Endothelial cell of umbilical vein (primary cell): ENCODE measurements around the gene EEA1. TPM values are rescaled to one million over a fixed set of nuclear protein-coding genes. Genes with fewer than 3 reads are reported as not detected.
A peak's percentile ranks its signal among the peaks of the same experiment; 100 is the strongest.
"Not testable (repeated sequence)": the region's sequence is repeated elsewhere in the genome, so short reads cannot be mapped to it uniquely, and the experiment has no call there.

Experiments
- BruUV-seq: library from RNA; stranded (reverse); fragments of 400-500 nt; replicated peaks from 2 replicates; lab custom pipeline; 2021; lab: Mats Ljungman, UMichigan
- CTCF ChIA-PET: fragments of 300-600, 350-600 bp; sonication (Branson Sonifier 250); formaldehyde crosslinking; loops from one replicate; lab custom pipeline; 2021; ENCODE audit warnings: antibody characterized with exemption, inconsistent platforms; lab: Charles Lee
- POLR2A ChIA-PET: fragments of 300-600, 350-600 bp; sonication (Branson Sonifier 250); formaldehyde crosslinking; loops from one replicate; lab custom pipeline; 2021; ENCODE audit warnings: antibody characterized with exemption, inconsistent platforms; lab: Charles Lee
- DNase-seq: peaks from one replicate; pipeline ENCODE4 v3.0.0-alpha.2; 2011; ENCODE audit warnings: low read depth, low spot score
- FAIRE-seq: peaks from 2 replicates; lab custom pipeline; 2011; peaks lifted over from hg19 to GRCh38; lab: Jason Lieb, UNC
- H2AFZ ChIP-seq: 2 replicates; pipeline ENCODE4 v1.6.0; 2012; ENCODE audit warnings: low read depth, low read length, control low read depth, inconsistent platforms
- H3K27ac ChIP-seq: 2 replicates; pipeline ENCODE4 v1.5.1; 2011; ENCODE audit warnings: low read depth, mild to moderate bottlenecking, control low read depth, low read length, moderate library complexity; ENCODE audit not compliant: insufficient read depth
- H3K27me3 ChIP-seq, 2 experiments: 2 replicates each; pipeline versions ENCODE4 v1.6.0 to v1.6.1; 2011; ENCODE audit warnings: low read length in 2 of 2, mixed read lengths in 1 of 2; ENCODE audit not compliant: control insufficient read depth in 2 of 2, insufficient read depth in 2 of 2
- H3K36me3 ChIP-seq, 2 experiments: 2 replicates in 1 of 2; 3 replicates in 1 of 2; pipeline ENCODE4 v1.5.1; 2011; ENCODE audit warnings: low read length in 2 of 2, mild to moderate bottlenecking in 1 of 2, moderate library complexity in 1 of 2; ENCODE audit not compliant: control insufficient read depth in 2 of 2, insufficient read depth in 2 of 2; ENCODE audit errors: extremely low read depth in 1 of 2
- H3K4me1 ChIP-seq: 3 replicates; pipeline ENCODE4 v1.5.1; 2011; ENCODE audit warnings: mild to moderate bottlenecking, low read length; ENCODE audit not compliant: control insufficient read depth, insufficient read depth; ENCODE audit errors: extremely low read depth
- H3K4me2 ChIP-seq: 2 replicates; pipeline ENCODE4 v1.6.1; 2011; ENCODE audit warnings: low read length, control low read depth, mixed read lengths; ENCODE audit not compliant: insufficient read depth
- H3K4me3 ChIP-seq, 3 experiments: fragments of 200-600 bp in 1 of 3; sonication (generic), shearing (Covaris generic) in 1 of 3; replicated peaks in 1 of 3; 2 replicates each; pipeline ENCODE4 v1.5.1; 2011 to 2016; ENCODE audit warnings: control low read depth in 3 of 3, low read length in 3 of 3, mild to moderate bottlenecking in 2 of 3, inconsistent platforms in 1 of 3, low read depth in 1 of 3, moderate library complexity in 1 of 3; ENCODE audit not compliant: insufficient read depth in 1 of 3
- H3K79me2 ChIP-seq: 2 replicates; pipeline ENCODE4 v1.6.0; 2012; ENCODE audit warnings: low read length, inconsistent platforms; ENCODE audit not compliant: control insufficient read depth, insufficient read depth
- H3K9ac ChIP-seq: replicated peaks from 2 replicates; pipeline ENCODE3; 2011; ENCODE audit warnings: low read length, control low read depth; ENCODE audit not compliant: insufficient read depth; ENCODE audit errors: extremely low read depth
- H3K9me1 ChIP-seq: replicated peaks from 3 replicates; pipeline ENCODE4 v1.6.0; 2011; ENCODE audit warnings: mild to moderate bottlenecking, low read length; ENCODE audit not compliant: control insufficient read depth, insufficient read depth; ENCODE audit errors: extremely low read depth
- H3K9me3 ChIP-seq: replicated peaks from 2 replicates; pipeline ENCODE4 v1.5.1; 2012; ENCODE audit warnings: low read length, inconsistent platforms; ENCODE audit not compliant: control insufficient read depth, insufficient read depth
- H4K20me1 ChIP-seq: replicated peaks from 2 replicates; pipeline ENCODE3; 2011; ENCODE audit warnings: mild to moderate bottlenecking, low read length; ENCODE audit not compliant: control insufficient read depth, insufficient read depth; ENCODE audit errors: extremely low read depth
- EZH2 ChIP-seq: IDR thresholded peaks from 2 replicates; pipeline ENCODE4 v1.6.1; 2012; ENCODE audit warnings: borderline replicate concordance, low read depth, mild to moderate bottlenecking, moderate library complexity, low read length, inconsistent platforms; ENCODE audit not compliant: severe bottlenecking
- FOS ChIP-seq: IDR thresholded peaks from 2 replicates; pipeline ENCODE4 v1.6.1; 2011; ENCODE audit warnings: mild to moderate bottlenecking, low read length, moderate library complexity, borderline replicate concordance; ENCODE audit not compliant: insufficient read depth
- GATA2 ChIP-seq: IDR thresholded peaks from 2 replicates; pipeline ENCODE4 v1.7.0; 2011; ENCODE audit warnings: low read depth, mild to moderate bottlenecking, moderate library complexity, mixed read lengths, low read length; ENCODE audit not compliant: insufficient read length, insufficient read depth
- JUN ChIP-seq: IDR thresholded peaks from 2 replicates; pipeline ENCODE4 v1.6.1; 2011; ENCODE audit warnings: borderline replicate concordance, low read depth; ENCODE audit not compliant: insufficient read length, insufficient read depth
- MAX ChIP-seq: IDR thresholded peaks from 2 replicates; pipeline ENCODE4 v1.6.1; 2011; ENCODE audit not compliant: insufficient read depth, insufficient read length
- MYC ChIP-seq: IDR thresholded peaks from one replicate; pipeline ENCODE4 v1.6.1; 2011; ENCODE audit warnings: mild to moderate bottlenecking, low read depth, low read length
- POLR2A ChIP-seq: IDR thresholded peaks from 2 replicates; pipeline ENCODE4 v1.6.1; 2012; ENCODE audit warnings: low read depth, mild to moderate bottlenecking, control low read depth, low read length
- POLR2AphosphoS5 ChIP-seq: IDR thresholded peaks from 2 replicates; pipeline ENCODE4 v1.6.1; 2012; ENCODE audit warnings: low read depth, mild to moderate bottlenecking, control low read depth, low read length, moderate library complexity; ENCODE audit not compliant: insufficient read depth
- dilution Hi-C: fragments of 300-500 bp; cut with MboI; formaldehyde crosslinking; loops from one replicate; pipeline ENCODE4 v1.15.0; 2019; ENCODE audit warnings: low sequenced_read_pairs; ENCODE audit not compliant: extremely low pct_ligation_motif_present
- intact Hi-C: fragments of 100-400 bp; cut with micrococcal nuclease; formaldehyde crosslinking; loops from one replicate; pipeline ENCODE4 v1.10.0; 2022
- polyA plus RNA-seq, 4 experiments: library from polyadenylated mRNA; depleted of rRNA in 3 of 4; stranded (reverse) in 3 of 4; unstranded in 1 of 4; fragments of >200 nt; gene quantifications; 2 replicates each; pipeline versions ENCODE4 v1.2.1 to v1.2.3, GENCODE V29; 2011 to 2012; ENCODE audit warnings: missing spikeins in 1 of 4
- total RNA-seq: library from RNA; stranded (reverse); gene quantifications from 2 replicates; pipeline ENCODE4 v1.2.3, GENCODE V29; 2021

EEA1 gene
- total and polyA plus RNA-seq, 2 donors (not counting 3 experiments of a cell fraction or from before 2014, with no cell fraction given) = 2.6 to 38.8 TPM

GRCh38 chr12:92971859-92972524 lies 42.9 kb upstream of the EEA1 start:
- peak overlapping the region; percentile 46 for H3K27ac ChIP-seq
- BruUV-seq = no TSS peak
- no peaks in the 10 kb centered on the region for H3K36me3 ChIP-seq
- peaks cover 27% of the 10 kb centered on the region for H3K4me1 ChIP-seq
- H3K4me3 ChIP-seq = no peak overlapping the region
- CTCF ChIA-PET = interaction anchor here (1.3 kb wide), 1 partner anchor 409 kb away, joined by 3 read pairs; no protein-coding TSS in a partner anchor
- FAIRE-seq = peak; percentile 63
- H3K27me3 ChIP-seq = no peaks in the 10 kb centered on the region
- no peak for TF ChIP-seq MYC
- peak; percentile 24 for TF ChIP-seq FOS
- H3K9me3 ChIP-seq = no peaks in the 10 kb centered on the region
- H3K79me2 ChIP-seq = no peaks in the 10 kb centered on the region
- dilution Hi-C loops (no loop called here), intact Hi-C loops (no loop called here)
- H2AFZ ChIP-seq = peak overlapping the region; percentile 6
- POLR2A ChIA-PET = no interaction called here
- no peaks in the 10 kb centered on the region for H4K20me1 ChIP-seq
- peak; percentile 45 for DNase-seq
- H3K4me2 ChIP-seq = no peak overlapping the region
- H3K9ac ChIP-seq = no peak overlapping the region
- H3K9me1 ChIP-seq = no peaks in the 10 kb centered on the region

GRCh38 chr12:92968176-92968813 lies 39.2 kb upstream of the EEA1 start:
- Histone ChIP-seq H3K36me3 (no peaks in the 10 kb centered on the region), H3K9me1 (no peaks in the 10 kb centered on the region), H3K27ac (peak overlapping the region; percentile 46), H3K9ac (peak overlapping the region; percentile 21), H3K9me3 (no peaks in the 10 kb centered on the region), H3K4me1 (peaks cover 27% of the 10 kb centered on the region), H2AFZ (peak overlapping the region; percentile 55), H3K4me2 (peak overlapping the region; percentile 74), H3K27me3 (no peaks in the 10 kb centered on the region), H3K4me3 (no peak overlapping the region), H4K20me1 (no peaks in the 10 kb centered on the region), H3K79me2 (no peaks in the 10 kb centered on the region)
- intact Hi-C loops = loop anchor here (1.0 kb wide), 1 partner anchor 39 kb away; the partner anchor contains the start of gene EEA1
- dilution Hi-C loops = no loop called here
- BruUV-seq = no TSS peak
- TF ChIP-seq POLR2A (no peak), POLR2AphosphoS5 (peak; percentile 36), GATA2 (peak; percentile 32), JUN (peak; percentile 59), FOS (peak; percentile 80), MYC (no peak), EZH2 (no peak), MAX (no peak)
- ChIA-PET POLR2A (no interaction called here), CTCF (interaction anchor here (0.9 to 1.0 kb wide), 2 partner anchors 17 to 130 kb away, joined by 3 read pairs; no protein-coding TSS in a partner anchor)
- DNase-seq (peak; percentile 67), FAIRE-seq (peak; percentile 67)

GRCh38 chr12:92964378-92964777 lies 35.3 kb upstream of the EEA1 start:
- H4K20me1 ChIP-seq, FAIRE-seq, H3K79me2 ChIP-seq, BruUV-seq, H2AFZ ChIP-seq, DNase-seq, H3K36me3 ChIP-seq, dilution Hi-C loops, POLR2A ChIA-PET, H3K9me3 ChIP-seq, H3K4me3 ChIP-seq, H3K27me3 ChIP-seq, H3K27ac ChIP-seq, H3K9me1 ChIP-seq, H3K4me2 ChIP-seq, H3K9ac ChIP-seq, intact Hi-C loops: not testable (repeated sequence)
- H3K4me1 ChIP-seq = peaks cover 14% of the 10 kb centered on the region
- CTCF ChIA-PET = interaction anchor here (1.2 kb wide), 1 partner anchor 15 kb away, joined by 3 read pairs; no protein-coding TSS in a partner anchor
